Keratinocyte (primary cell): ENCODE results near the gene ERVH48-1.

Experiments
- CTCF ChIP-seq, 3 experiments: IDR thresholded peaks in 1 of 3; conservative IDR thresholded peaks in 1 of 3; optimal IDR thresholded peaks in 1 of 3; 2 replicates in 2 of 3; 3 replicates in 1 of 3; pipeline versions ENCODE3 to v1.5.1; 2011; ENCODE audit warnings: low read length in 3 of 3, mild to moderate bottlenecking in 3 of 3, moderate library complexity in 2 of 3, control low read depth in 1 of 3, inconsistent platforms in 1 of 3; ENCODE audit not compliant: insufficient read depth in 2 of 3; ENCODE audit errors: extremely low read depth in 1 of 3
- EZH2 ChIP-seq: IDR thresholded peaks from one replicate; pipeline ENCODE4 v1.6.1; 2012; ENCODE audit warnings: inconsistent platforms, mild to moderate bottlenecking, low read length, moderate library complexity

GRCh38 chr21:42959728-42960127 is 34.3 kb upstream of the ERVH48-1 start:
- TF ChIP-seq EZH2 (no peak), CTCF (optimal IDR thresholded peaks at IDR 0.05 in 1 of 3, IDR thresholded peaks at IDR 0.05 in 1 of 3, conservative IDR thresholded peaks at IDR 0.05 in 1 of 3; ENCODE audit: extremely low read depth in 1 of 3, insufficient read depth in 2 of 3, low read length in 3 of 3) (no peak)
